Gastroesophageal sphincter (tissue), 4 donors: ENCODE measurements around the gene PDZD2. TPM values are rescaled to one million over a fixed set of nuclear protein-coding genes. Genes with fewer than 3 reads are reported as not detected.
"Not testable (repeated sequence)": the region's sequence is repeated elsewhere in the genome, so short reads cannot be mapped to it uniquely, and the experiment has no call there.

Source experiments
- ATAC-seq: fragments of 150-250 bp; one replicate; pipeline ENCODE4 v1.9.1; 2016; ENCODE audit warnings: mild to moderate bottlenecking, moderate library complexity
- H3K27ac ChIP-seq, 4 donors: fragments of 200-600 bp; sonication (generic) in 3 of 4; 1 replicate in 3 of 4; 2 replicates in 1 of 4; pipeline ENCODE4 v1.5.1; 2016 to 2019
- H3K27me3 ChIP-seq: fragments of 200-600 bp; sonication (generic); one replicate; pipeline ENCODE4 v1.5.1; 2019
- H3K36me3 ChIP-seq, 2 donors: fragments of 200-600 bp; sonication (generic); one replicate each; pipeline ENCODE4 v1.5.1; 2019; ENCODE audit warnings: control low read depth in 1 of 2
- H3K4me1 ChIP-seq, 3 donors: fragments of 200-600 bp; sonication (generic); 1 replicate in 2 of 3; 2 replicates in 1 of 3; pipeline ENCODE4 v1.5.1; 2016 to 2019; ENCODE audit warnings: control low read depth in 2 of 3
- H3K4me3 ChIP-seq, 2 donors: fragments of 200-600 bp; sonication (generic); one replicate each; pipeline ENCODE4 v1.5.1; 2019; ENCODE audit warnings: mild to moderate bottlenecking in 1 of 2, moderate library complexity in 1 of 2
- H3K9me3 ChIP-seq, 3 donors: fragments of 200-600 bp; sonication (generic); one replicate each; pipeline ENCODE4 v1.5.1; 2017 to 2019; ENCODE audit warnings: control low read depth in 2 of 3
- EP300 ChIP-seq: sonication (generic); formaldehyde crosslinking; IDR thresholded peaks from one replicate; pipeline ENCODE4 v1.6.1; 2017; ENCODE audit warnings: antibody characterized with exemption, mild to moderate bottlenecking
- POLR2A ChIP-seq, 2 donors: fragments of 450-650 bp; IDR thresholded peaks; one replicate each; pipeline ENCODE4 v1.6.1; 2017; ENCODE audit warnings: antibody characterized with exemption in 2 of 2, mild to moderate bottlenecking in 2 of 2, moderate library complexity in 1 of 2
- POLR2AphosphoS5 ChIP-seq: sonication (generic); formaldehyde crosslinking; IDR thresholded peaks from one replicate; pipeline ENCODE4 v1.6.1; 2017; ENCODE audit warnings: antibody characterized with exemption
- WGBS, 2 donors: methylation state at CpG; one replicate each; pipeline ENCODE4 v1.1.5; 2018; ENCODE audit warnings: low coverage in 1 of 2; 5-methylcytosine and 5-hydroxymethylcytosine counted together
- total RNA-seq, 4 donors: library from RNA; depleted of rRNA; stranded (reverse); fragments of >200 nt; gene quantifications; one replicate each; pipeline ENCODE4 v1.1.0, GENCODE V29; 2016
- TF ChIP-seq, protein P1 (sequence below), 4 experiments: fragments of 200-600 bp in 2 of 4; fragments of 450-650 bp in 2 of 4; sonication (generic) in 1 of 4; IDR thresholded peaks; one replicate each; pipeline ENCODE4 v1.5.1; 2017 to 2019; ENCODE audit warnings: antibody characterized with exemption in 4 of 4, mild to moderate bottlenecking in 2 of 4, moderate library complexity in 2 of 4

PDZD2 gene
- total RNA-seq, 4 donors from 2014 or later: 8.6 to 19.4 (median 14.0) TPM

DNA sequence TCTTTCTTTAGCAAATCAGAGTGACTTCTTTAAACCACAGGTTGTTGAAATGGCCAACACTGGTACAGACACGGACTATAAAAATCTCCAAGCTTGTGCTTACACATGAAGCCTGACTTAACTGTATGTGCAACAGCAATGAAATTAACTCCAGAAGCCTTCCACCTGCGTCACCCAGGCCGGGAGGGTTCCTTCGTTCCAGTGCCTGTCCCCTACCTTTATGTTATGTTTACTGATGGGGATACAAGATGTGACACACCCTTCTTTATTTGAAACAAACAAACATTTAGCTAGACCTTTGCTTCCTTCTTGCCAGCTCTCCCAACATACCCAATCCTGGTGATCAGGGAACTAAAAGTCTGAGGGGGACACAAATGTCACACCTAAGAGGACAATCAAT is 469.2 kb downstream of the PDZD2 start:
- Histone ChIP-seq H3K9me3 (no peaks in the 10 kb centered on the region), H3K27ac (no peak overlapping the region), H3K27me3 (no peaks in the 10 kb centered on the region), H3K36me3 (peaks cover 6 to 90% of the 10 kb centered on the region in 2 donors), H3K4me1 (no peaks in the 10 kb centered on the region), H3K4me3 (no peak overlapping the region)
- no peak for ATAC-seq
- TF ChIP-seq POLR2AphosphoS5 (no peak), POLR2A (IDR thresholded peaks at IDR 0.05) (no peak)
- TF ChIP-seq, protein P1, sequence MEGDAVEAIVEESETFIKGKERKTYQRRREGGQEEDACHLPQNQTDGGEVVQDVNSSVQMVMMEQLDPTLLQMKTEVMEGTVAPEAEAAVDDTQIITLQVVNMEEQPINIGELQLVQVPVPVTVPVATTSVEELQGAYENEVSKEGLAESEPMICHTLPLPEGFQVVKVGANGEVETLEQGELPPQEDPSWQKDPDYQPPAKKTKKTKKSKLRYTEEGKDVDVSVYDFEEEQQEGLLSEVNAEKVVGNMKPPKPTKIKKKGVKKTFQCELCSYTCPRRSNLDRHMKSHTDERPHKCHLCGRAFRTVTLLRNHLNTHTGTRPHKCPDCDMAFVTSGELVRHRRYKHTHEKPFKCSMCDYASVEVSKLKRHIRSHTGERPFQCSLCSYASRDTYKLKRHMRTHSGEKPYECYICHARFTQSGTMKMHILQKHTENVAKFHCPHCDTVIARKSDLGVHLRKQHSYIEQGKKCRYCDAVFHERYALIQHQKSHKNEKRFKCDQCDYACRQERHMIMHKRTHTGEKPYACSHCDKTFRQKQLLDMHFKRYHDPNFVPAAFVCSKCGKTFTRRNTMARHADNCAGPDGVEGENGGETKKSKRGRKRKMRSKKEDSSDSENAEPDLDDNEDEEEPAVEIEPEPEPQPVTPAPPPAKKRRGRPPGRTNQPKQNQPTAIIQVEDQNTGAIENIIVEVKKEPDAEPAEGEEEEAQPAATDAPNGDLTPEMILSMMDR (IDR thresholded peaks at IDR 0.05): no peak
- 74 to 83% methylated on average over 3 to 4 of the region's 4 CpGs for WGBS, 2 donors

DNA sequence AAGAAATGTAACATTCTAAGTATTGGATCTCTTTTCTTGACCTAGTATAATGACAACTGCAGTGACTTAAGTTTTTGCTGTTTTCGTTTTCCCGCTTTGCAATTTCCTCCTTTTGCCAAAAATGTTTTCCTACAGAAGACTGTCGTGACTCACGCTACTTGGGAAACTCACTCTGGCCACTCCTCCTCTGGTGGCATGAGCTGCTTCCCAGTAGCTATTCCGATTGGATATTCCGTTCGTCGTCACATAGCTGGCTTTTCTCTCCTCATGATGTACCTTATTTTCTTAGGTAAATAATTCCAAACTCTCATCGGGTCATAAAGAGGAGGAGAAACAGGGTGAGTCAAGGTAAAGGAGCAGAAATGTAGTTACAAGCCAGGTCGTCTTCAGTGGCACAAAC is 470.3 kb downstream of the PDZD2 start:
- TF ChIP-seq, protein P1 (IDR thresholded peaks at IDR 0.05): no peak
- Histone ChIP-seq H3K27me3 (no peaks in the 10 kb centered on the region), H3K9me3 (no peaks in the 10 kb centered on the region), H3K4me1 (peaks cover 0 to 4% (median 0%) of the 10 kb centered on the region in 3 donors), H3K27ac (no peak overlapping the region), H3K4me3 (no peak overlapping the region), H3K36me3 (peaks cover 3 to 88% of the 10 kb centered on the region in 2 donors)
- ATAC-seq: no peak
- WGBS, 2 donors: 84 to 91% methylated on average over 10 of the region's 10 CpGs

DNA sequence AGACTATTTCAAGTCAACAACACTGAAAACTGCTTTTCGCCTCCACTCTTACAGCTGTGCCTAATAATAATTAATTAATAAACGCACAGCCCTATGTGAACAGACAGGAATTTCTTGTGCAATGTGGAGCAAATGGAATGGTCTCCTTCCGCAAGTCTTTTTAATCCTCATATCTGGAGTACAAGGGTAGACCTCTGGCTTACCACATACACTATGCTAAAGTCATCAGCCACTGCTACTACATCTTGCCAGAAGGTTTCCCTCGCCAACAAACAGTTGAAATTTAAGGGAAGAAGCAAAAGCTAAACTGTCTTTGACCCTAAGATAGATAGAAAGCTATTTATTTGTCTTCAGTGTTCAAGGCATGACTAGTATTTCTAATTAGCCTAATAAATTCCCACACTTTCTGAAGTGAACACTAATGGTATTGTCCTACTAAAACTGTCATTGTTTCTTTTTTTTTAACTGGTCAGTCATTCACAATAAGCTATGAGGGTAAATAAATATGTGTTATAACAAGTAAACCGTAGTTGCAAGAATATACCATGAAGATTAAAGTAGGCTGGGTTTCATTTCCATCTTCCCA is 471.3 kb downstream of the PDZD2 start:
- H3K36me3 ChIP-seq: peaks cover 3 to 81% of the 10 kb centered on the region in 2 donors
- no peaks in the 10 kb centered on the region for H3K9me3 ChIP-seq
- H3K4me3 ChIP-seq: no peak overlapping the region
- no peak overlapping the region for H3K27ac ChIP-seq
- no peak for ATAC-seq
- no peaks in the 10 kb centered on the region for H3K27me3 ChIP-seq
- WGBS, 2 donors: 81 to 89% methylated on average over 5 of the region's 5 CpGs
- H3K4me1 ChIP-seq: peaks cover 0 to 10% (median 0%) of the 10 kb centered on the region in 3 donors
- TF ChIP-seq POLR2A (IDR thresholded peaks at IDR 0.05): no peak
- TF ChIP-seq, protein P1 (IDR thresholded peaks at IDR 0.05): no peak
- TF ChIP-seq EP300: no peak
- TF ChIP-seq POLR2AphosphoS5: no peak

DNA sequence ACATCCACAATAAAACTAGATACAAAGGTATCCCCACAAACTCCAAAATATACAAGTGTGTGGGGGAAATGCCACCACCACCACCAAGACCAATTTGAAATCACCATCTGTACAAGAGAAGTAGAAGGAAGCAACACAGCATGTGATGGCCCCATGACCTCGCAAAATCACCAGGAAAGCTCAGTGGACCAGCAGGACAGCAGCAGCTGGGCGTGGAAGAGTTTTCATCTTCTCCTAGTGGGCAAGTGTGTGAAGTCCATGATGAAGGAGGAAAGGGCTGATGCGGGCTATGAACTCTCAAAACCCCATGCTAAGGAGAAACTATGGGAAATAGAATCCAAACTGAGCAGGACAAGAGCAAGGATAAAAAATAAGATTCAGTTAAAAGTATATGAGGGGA is 477.1 kb downstream of the PDZD2 start:
- 78 to 87% methylated on average over 3 of the region's 3 CpGs for WGBS, 2 donors
- TF ChIP-seq EP300 (no peak), POLR2AphosphoS5 (no peak), POLR2A (IDR thresholded peaks at IDR 0.05) (no peak)
- TF ChIP-seq, protein P1 (IDR thresholded peaks at IDR 0.05): no peak
- H3K36me3 ChIP-seq: peaks cover 0 to 72% of the 10 kb centered on the region in 2 donors
- no peaks in the 10 kb centered on the region for H3K27me3 ChIP-seq
- H3K4me3 ChIP-seq: no peak overlapping the region
- no peak overlapping the region for H3K27ac ChIP-seq
- H3K4me1 ChIP-seq: peaks cover 0 to 33% (median 0%) of the 10 kb centered on the region in 3 donors
- no peaks in the 10 kb centered on the region for H3K9me3 ChIP-seq
- ATAC-seq: no peak

DNA sequence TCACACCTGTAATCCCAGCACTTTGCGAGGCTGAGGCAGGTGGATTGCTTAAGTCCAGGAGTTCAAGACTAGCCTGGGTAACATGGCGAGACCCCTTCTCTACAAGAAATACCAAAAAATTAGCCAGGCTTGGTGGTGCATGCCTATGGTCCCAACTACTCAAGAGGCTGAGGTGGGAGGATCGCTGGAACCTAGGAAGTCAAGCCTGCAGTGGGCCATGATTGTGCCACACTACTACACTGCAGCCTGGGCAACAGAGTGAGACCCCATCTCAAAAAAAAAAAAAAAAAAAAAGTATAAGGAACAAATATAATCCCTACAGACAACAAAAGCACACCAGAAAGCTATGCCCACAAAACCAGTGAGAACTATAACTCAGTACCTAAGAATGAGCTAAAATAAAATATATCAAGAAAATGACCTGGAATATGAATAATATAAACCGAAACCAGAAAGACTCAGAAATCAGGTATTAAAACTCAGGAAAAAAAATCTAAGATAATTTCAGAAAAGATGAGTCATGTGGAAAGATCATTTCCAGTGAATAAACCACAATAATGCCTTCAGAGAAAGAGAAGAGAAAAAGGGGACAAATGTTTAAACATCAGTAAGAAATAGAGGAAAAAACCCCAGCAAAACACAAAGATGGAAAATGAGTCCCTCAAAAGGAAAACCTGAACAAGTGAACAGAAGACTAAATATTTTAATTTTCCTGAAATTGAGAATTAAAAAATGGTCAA is 477.8 kb downstream of the PDZD2 start:
- Histone ChIP-seq H3K36me3 (peaks cover 0 to 72% of the 10 kb centered on the region in 2 donors), H3K4me3 (no peak overlapping the region), H3K9me3 (no peaks in the 10 kb centered on the region), H3K27me3 (no peaks in the 10 kb centered on the region), H3K4me1 (peaks cover 0 to 33% (median 0%) of the 10 kb centered on the region in 3 donors), H3K27ac (no peak overlapping the region)
- TF ChIP-seq EP300 (no peak), POLR2A (IDR thresholded peaks at IDR 0.05) (no peak), POLR2AphosphoS5 (no peak)
- TF ChIP-seq, protein P1 (IDR thresholded peaks at IDR 0.05): no peak
- WGBS, 2 donors: 87% methylated on average over 3 of the region's 4 CpGs; no CpG with 5 or more reads in 1 of the 2 donors
- no peak for ATAC-seq

DNA sequence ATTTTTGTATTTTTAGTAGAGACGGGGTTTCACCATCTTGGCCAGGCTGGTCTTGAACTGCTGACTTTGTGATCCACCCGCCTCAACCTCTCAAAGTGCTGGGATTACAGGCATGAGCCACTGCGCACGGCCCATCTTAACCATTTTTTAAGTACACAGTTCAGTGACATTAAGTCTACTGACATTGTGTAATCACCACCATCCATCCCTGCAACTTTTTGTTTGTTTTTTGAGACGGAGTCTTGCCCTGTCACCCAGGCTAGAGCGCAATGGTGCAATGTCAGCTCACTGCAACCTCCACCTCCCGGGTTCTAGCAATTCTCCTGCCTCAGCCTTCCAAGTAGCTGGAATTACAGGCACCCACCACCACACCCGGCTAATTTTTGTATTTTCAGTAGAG is 480.0 kb downstream of the PDZD2 start:
- Histone ChIP-seq H3K4me1 (peaks cover 0 to 40% (median 1%) of the 10 kb centered on the region in 3 donors), H3K36me3 (peaks cover 0 to 52% of the 10 kb centered on the region in 2 donors)
- 98 to 100% methylated on average over 3 to 8 of the region's 8 CpGs for WGBS, 2 donors
- ATAC-seq, H3K4me3 ChIP-seq, H3K27ac ChIP-seq, H3K27me3 ChIP-seq, H3K9me3 ChIP-seq: not testable (repeated sequence)
